Measurements from ENCODE around the gene SPATA13. TPM values are rescaled to one million over a fixed set of nuclear protein-coding genes. Genes with fewer than 3 reads are reported as not detected.
"Not testable (repeated sequence)": the region's sequence is repeated elsewhere in the genome, so short reads cannot be mapped to it uniquely, and the experiment has no call there.

Gene SPATA13
- total RNA-seq, 2 donors from 2014 or later, result 85.2 to 163 TPM

- Histone ChIP-seq H3K27me3 (replicated peaks; ENCODE audit: insufficient read depth) (no peaks in the 10 kb centered on the region), H3K4me3 (no peak overlapping the region), H3K27ac (no peak overlapping the region), H3K4me1 (replicated peaks) (no peaks in the 10 kb centered on the region), H3K36me3 (no peaks in the 10 kb centered on the region), H3K9me3 (no peaks in the 10 kb centered on the region)
- intact Hi-C loops (cut with DNase I), result no loop called here
- no peak for TF ChIP-seq POLR2AphosphoS5 (IDR thresholded peaks at IDR 0.05)
- TF ChIP-seq CTCF (IDR thresholded peaks at IDR 0.05), result no peak
- no peak for TF ChIP-seq POLR2A (IDR thresholded peaks at IDR 0.05)
- DNase-seq (ENCODE audit: low spot score), result no peak
- 84% methylated on average over 1 of the region's 1 CpG for WGBS
Observed at GRCh38 chr13:24306632-24307031, 146.1 kb downstream of the SPATA13 start.

DNA sequence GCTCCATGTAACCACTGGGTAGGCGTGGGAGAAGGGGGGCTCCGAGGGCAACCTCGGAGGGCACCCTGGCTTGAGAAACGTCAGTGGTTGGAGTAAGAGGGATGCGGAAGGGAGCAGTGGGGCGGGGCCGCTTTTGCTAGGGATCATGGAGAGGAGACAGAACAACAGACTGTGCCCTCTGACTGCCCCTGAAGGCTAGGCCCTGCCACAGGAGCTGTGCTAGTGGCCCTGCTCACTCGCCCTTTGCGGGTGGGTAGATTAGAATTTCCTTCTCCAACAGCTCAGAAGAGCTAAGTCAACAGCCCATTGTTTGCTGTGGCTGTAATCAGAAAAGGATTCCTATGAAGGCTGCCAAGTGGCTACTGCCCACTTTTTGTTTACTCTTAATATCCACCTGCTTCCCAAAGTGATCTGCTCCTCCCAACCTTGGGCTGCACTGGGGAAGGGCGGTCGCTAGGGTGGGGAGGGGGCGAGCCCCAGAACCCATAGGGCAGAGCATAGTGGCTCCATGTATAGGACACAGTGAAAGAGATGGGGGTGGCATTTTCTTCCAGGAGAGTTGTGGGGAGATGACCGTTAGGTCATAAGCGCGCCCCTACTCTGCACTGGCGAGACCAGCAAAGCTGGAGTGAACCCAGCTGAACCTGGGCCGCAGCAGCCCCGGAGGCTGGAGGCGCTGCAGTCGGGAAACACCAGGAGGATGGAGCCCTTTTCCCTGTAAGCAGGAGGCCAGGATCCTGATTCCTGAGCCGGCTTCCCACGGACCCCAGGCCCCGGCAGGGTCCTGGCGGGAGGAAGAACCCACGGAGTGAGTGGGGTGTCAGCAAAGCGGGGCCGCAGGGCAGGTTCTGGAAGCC, 146.9 kb downstream of the SPATA13 start:
- WGBS, result 85% methylated on average over 27 of the region's 27 CpGs
- H3K27ac ChIP-seq, result no peak overlapping the region
- no peak for TF ChIP-seq POLR2A (IDR thresholded peaks at IDR 0.05)
- TF ChIP-seq POLR2AphosphoS5 (IDR thresholded peaks at IDR 0.05), result no peak
- TF ChIP-seq CTCF (IDR thresholded peaks at IDR 0.05), result no peak
- intact Hi-C loops (cut with DNase I), result no loop called here
- no peaks in the 10 kb centered on the region for H3K9me3 ChIP-seq
- H3K4me1 ChIP-seq (replicated peaks), result no peaks in the 10 kb centered on the region
- no peaks in the 10 kb centered on the region for H3K36me3 ChIP-seq
- no peak overlapping the region for H3K4me3 ChIP-seq
- H3K27me3 ChIP-seq (replicated peaks; ENCODE audit: insufficient read depth), result no peaks in the 10 kb centered on the region
- no peak for DNase-seq (ENCODE audit: low spot score)

DNA sequence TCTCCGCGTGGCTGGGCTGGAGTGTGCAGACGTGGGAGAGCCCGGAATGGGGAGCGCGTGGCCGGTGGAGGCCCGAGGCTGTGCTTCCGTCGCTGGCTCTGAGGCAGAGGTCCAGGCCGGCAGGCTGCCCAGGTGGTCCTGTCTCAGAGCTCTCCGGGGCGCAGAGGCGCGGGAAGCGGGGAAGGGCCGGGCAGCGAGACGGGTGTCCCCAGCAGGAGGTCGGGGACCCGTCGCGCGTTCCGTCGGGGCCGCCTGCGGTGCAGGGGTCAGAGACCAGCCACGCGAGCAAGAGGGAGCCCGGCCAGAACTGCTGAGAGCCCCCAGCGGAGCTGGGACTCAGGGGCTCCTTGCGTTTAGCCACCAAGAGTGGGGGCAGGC, 147.5 kb downstream of the SPATA13 start:
- 86% methylated on average over 33 of the region's 33 CpGs for whole genome bisulfite sequencing
- Histone ChIP-seq H3K9me3 (no peaks in the 10 kb centered on the region), H3K27ac (no peak overlapping the region), H3K4me3 (no peak overlapping the region), H3K27me3 (replicated peaks; ENCODE audit: insufficient read depth) (no peaks in the 10 kb centered on the region), H3K36me3 (no peaks in the 10 kb centered on the region), H3K4me1 (replicated peaks) (no peaks in the 10 kb centered on the region)
- intact Hi-C loops (cut with DNase I), result no loop called here
- TF ChIP-seq POLR2AphosphoS5 (IDR thresholded peaks at IDR 0.05) (no peak), CTCF (IDR thresholded peaks at IDR 0.05) (no peak), POLR2A (IDR thresholded peaks at IDR 0.05) (no peak)
- no peak for DNase-seq (ENCODE audit: low spot score)

DNA sequence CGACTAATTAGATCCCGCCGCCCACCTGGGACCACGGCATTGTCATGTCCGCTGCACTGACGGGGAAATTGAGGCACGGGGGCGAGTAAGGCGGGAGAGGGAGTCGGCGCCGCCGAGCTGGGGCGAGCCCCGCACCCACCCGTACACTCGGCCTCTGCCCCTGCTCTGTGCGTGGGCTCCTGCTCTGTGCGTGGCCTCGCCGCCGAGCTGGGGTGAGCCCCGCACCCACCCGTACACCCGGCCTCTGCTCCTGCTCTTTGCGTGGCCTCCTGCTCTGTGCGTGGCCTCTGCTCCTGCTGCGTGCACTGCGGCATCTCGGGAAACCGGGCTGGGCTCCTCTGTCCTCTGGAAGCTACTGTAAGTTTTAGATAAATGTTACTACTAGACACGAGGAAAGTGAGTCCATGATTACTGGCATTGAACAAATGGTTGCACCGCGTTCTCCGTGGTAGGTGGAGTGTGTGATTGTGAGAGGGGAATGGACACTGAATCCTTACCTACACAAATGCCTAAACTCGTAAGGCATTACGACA, 148.0 kb downstream of the SPATA13 start:
- H3K36me3 ChIP-seq, result no peaks in the 10 kb centered on the region
- H3K4me1 ChIP-seq (replicated peaks), result no peaks in the 10 kb centered on the region
- no peaks in the 10 kb centered on the region for H3K9me3 ChIP-seq
- no peak for DNase-seq (ENCODE audit: low spot score)
- TF ChIP-seq POLR2A (IDR thresholded peaks at IDR 0.05), result no peak
- TF ChIP-seq CTCF (IDR thresholded peaks at IDR 0.05), result no peak
- no peak for TF ChIP-seq POLR2AphosphoS5 (IDR thresholded peaks at IDR 0.05)
- H3K27me3 ChIP-seq (replicated peaks; ENCODE audit: insufficient read depth), result no peaks in the 10 kb centered on the region
- WGBS, result 90% methylated on average over 37 of the region's 37 CpGs
- intact Hi-C loops (cut with DNase I), result no loop called here
- H3K27ac ChIP-seq, result no peak overlapping the region
- no peak overlapping the region for H3K4me3 ChIP-seq

DNA sequence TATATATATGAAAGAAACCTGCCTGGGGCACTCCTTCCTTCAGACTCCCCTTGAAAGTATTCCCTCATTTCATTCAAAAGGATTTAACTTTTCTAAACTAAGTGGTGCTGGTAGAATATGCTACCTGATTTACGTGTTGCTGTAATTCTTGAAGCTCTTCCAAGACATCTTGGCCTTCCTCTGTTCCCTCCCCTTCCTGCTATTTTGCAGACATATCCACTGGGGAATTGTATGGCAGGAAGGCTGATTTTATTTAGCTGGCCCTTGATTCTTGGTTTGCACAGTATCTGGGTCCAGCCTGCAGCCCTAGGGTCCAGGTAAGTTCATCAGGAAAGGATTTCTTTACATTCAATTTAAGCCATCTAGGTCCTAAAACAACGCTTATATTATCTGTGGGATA, 148.8 kb downstream of the SPATA13 start, which contains the start of gene C1QTNF9:
C1QTNF9 (plus strand) TSS at position 281 of the 400 bp plus-strand sequence. CDS start 6,424 bp downstream, outside the sequence.
- H3K36me3 ChIP-seq; H3K27ac ChIP-seq; DNase-seq (ENCODE audit: low spot score); H3K4me1 ChIP-seq (replicated peaks); intact Hi-C loops (cut with DNase I); H3K27me3 ChIP-seq (replicated peaks; ENCODE audit: insufficient read depth); H3K4me3 ChIP-seq; H3K9me3 ChIP-seq: not testable (repeated sequence)
- WGBS, result 52% methylated on average over 2 of the region's 2 CpGs
